Measurements from ENCODE around the gene TAS2R42.

Gene TAS2R42

DNA sequence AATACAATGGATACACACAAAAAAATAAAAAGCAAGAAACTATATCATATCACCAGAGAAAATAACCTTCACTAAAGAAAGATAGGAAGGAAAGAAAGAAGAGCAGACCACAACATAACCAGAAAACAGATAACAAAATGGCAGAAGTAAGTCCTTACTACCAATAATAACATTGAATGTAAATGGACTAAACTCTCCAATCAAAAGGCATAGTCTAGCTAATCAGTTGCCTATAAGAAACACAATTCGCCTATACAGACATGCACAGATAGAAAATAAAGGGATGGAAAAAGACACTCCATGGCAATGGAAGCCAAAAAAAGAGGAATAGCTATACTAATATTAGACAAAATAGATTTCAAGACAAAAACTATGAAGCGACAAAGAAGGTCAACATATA lies 43.4 kb downstream of the TAS2R42 start:
- no peak for DNase-seq

DNA sequence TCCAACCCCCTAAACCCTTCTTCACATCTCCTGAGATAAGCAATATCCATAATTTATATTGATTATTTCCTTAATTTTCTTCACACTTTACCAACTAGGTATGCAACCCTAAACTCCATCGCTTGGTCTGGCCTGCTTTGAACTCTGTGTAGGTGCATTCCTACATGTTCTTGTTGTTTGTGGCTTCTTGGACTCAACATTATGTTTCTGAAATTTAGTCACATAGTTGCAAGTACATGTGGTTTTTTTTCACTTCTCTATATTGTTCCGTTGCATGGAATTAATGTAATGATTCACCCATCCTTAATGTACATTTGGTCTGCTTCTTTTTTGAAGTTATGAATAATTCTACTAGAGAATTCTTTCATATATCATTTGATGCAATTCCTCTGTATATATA lies 50.7 kb downstream of the TAS2R42 start:
- no peak for DNase-seq

Measured in SW 1271 (cell line).